GM19025 (cell line): ENCODE results near the gene ABLIM3.
A peak's percentile ranks its signal among the peaks of the same experiment; 100 is the strongest.
"Not testable (repeated sequence)": the region's sequence is repeated elsewhere in the genome, so short reads cannot be mapped to it uniquely, and the experiment has no call there.

Experiments used
- ATAC-seq: cut with Tn5 transposase; IDR thresholded peaks from one replicate; pipeline ENCODE4 v1.9.1; 2021; ENCODE audit warnings: mild to moderate bottlenecking, low read depth, moderate library complexity; ENCODE audit not compliant: unreplicated experiment

Gene ABLIM3

GRCh38 chr5:149246906-149247305 is 105.6 kb downstream of the ABLIM3 start:
- no peak for ATAC-seq

- ATAC-seq: no peak
Observed at GRCh38 chr5:149247726-149248125, 106.4 kb downstream of the ABLIM3 start.

- no peak for ATAC-seq
Observed at GRCh38 chr5:149251546-149251945, 110.3 kb downstream of the ABLIM3 start.

- ATAC-seq: no peak
Observed at GRCh38 chr5:149254506-149254905, 113.2 kb downstream of the ABLIM3 start.

GRCh38 chr5:149256451-149256850 is 115.2 kb downstream of the ABLIM3 start:
- ATAC-seq: no peak

GRCh38 chr5:149257131-149257530 is 115.8 kb downstream of the ABLIM3 start:
- no peak for ATAC-seq

- no peak for ATAC-seq
Observed at GRCh38 chr5:149257889-149258705, 116.8 kb downstream of the ABLIM3 start.

GRCh38 chr5:149260761-149261160 is 119.5 kb downstream of the ABLIM3 start:
- no peak for ATAC-seq

- ATAC-seq: no peak
Observed at GRCh38 chr5:149261246-149261645, 120.0 kb downstream of the ABLIM3 start.

- no peak for ATAC-seq
Observed at GRCh38 chr5:149262315-149262714, 121.0 kb downstream of the ABLIM3 start.

GRCh38 chr5:149264439-149265067 is 123.3 kb downstream of the ABLIM3 start:
- ATAC-seq: peak; percentile 92

GRCh38 chr5:149265068-149265465 is 123.8 kb downstream of the ABLIM3 start:
- no peak for ATAC-seq

GRCh38 chr5:149265597-149265996 is 124.3 kb downstream of the ABLIM3 start:
- no peak for ATAC-seq

GRCh38 chr5:149267241-149267973 is 126.1 kb downstream of the ABLIM3 start:
- ATAC-seq: no peak

- no peak for ATAC-seq
Observed at GRCh38 chr5:149268928-149269557, 127.8 kb downstream of the ABLIM3 start.

GRCh38 chr5:149271195-149271715 is 130.0 kb downstream of the ABLIM3 start:
- ATAC-seq: no peak

- no peak for ATAC-seq
Observed at GRCh38 chr5:149271716-149272563, 130.6 kb downstream of the ABLIM3 start, which contains the start of gene AFAP1L1. Gene AFAP1L1 (plus strand): TSS chr5:149271859. CDS start chr5:149271969, 110 bp downstream.

- ATAC-seq: not testable (repeated sequence)
Observed at GRCh38 chr5:149272781-149273180, 131.5 kb downstream of the ABLIM3 start.

GRCh38 chr5:149273237-149273636 is 131.9 kb downstream of the ABLIM3 start:
- ATAC-seq: no peak

GRCh38 chr5:149273950-149274349 is 132.7 kb downstream of the ABLIM3 start:
- no peak for ATAC-seq
